GM19240 (cell line): Measurements from ENCODE around the gene APPL2.
"Not testable (repeated sequence)": the region's sequence is repeated elsewhere in the genome, so short reads cannot be mapped to it uniquely, and the experiment has no call there.

Source experiments
- DNase-seq: peaks from one replicate; pipeline ENCODE4 v3.0.0; 2011; ENCODE audit warnings: low spot score; ENCODE audit not compliant: insufficient read length

Gene APPL2

DNA sequence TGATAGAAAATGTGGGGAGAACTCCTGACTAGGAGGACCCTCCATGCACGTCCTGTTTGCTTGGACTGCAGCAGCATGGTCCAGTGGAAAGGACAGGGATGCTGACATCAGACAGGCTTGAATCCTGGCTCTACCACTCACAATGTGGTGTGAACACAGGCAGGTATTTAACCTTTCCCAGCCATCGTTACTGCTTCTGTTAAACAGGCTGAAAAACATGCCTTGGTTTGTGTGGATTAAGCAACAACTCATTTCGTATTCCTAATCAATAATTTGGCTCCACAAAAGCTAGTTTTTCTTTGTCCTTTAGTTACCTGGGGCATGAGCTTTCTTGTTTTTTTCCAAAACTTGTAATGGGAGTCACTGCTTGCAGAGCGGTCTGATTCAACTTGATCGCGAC, 41.0 kb downstream of the APPL2 start:
- DNase-seq: no peak

DNA sequence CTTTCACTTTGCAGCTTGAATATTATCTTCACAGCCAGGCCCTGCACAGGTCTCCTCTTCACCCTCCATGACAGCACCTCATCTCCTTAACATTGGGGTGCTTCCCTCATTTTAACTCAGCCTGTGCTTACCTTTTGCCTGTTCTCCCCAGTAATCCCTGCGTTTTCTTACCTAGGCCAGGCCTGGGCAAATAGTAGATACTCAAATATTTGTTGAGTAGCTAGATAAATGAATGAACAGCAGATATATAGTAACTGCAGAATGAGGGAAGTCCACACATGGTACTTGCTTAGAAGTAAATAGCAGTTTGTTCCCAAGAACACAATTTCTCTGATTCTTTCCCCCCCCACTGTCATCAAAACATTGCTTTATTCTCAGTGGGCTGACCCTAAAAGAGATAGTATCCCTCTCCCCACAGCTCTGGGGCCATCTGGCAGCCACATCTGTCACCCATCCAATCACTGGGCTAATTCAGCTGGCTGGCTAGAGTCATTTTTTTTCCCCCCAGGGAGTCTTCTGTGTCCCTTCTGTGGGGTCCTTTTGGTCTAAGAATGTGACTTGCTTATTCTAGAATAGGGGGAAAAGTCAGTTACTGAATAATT, 43.2 kb downstream of the APPL2 start:
- DNase-seq: no peak

DNA sequence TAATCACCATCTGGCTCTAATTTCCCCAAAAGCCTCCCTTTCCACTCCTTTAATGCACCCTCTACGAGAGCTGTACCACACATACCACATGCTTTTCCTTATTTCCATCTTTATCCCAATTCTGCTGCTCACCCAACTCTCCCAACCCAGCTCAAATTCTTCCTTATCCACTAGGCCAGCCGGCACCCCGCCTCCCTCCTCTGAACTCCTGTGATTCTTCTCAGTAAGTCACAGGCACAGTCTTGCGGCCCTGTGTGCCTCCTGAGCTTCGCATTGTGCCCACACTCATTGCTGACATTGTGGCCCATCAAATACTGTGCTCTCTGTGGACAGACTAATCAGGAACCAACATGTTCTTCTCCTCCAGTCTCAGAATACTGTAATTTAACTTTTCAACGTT, 45.4 kb downstream of the APPL2 start:
- DNase-seq: no peak

DNA sequence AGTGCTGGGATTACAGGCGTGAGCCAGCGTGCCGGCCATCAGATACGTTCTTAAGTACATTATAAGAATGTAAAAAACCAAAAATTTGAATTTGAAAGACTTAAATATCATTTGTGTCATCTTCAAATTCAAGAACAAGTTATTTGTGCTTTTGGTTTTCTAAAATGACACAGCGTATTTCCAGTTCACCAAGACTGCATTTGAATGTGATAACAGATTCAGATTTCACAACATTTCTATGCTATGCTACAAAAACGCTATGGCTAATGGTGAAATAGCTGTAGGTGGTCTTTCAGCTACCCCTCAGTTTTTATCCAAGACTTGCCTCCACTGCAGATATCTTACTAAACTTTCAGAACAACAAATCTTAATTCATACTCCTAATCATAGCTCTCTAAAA, 46.7 kb downstream of the APPL2 start:
- no peak for DNase-seq

DNA sequence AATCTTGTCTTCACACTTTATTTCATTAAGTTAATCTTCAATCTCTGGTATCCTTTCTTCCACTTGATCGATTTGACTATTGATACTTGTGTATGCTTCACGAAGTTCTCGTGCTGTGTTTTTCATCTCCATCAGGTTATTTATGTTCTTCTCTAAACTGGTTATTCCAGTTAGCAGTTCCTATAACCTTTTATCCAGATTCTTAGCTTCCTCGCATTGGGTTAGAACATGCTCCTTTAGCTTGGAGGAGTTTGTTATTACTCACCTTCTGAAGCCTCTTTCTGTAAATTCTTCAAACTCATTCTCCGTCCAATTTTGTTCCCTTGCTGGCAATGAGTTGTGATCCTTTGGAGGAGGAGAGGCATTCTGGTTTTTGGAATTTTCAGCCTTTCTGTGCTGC, 52.0 kb downstream of the APPL2 start:
- DNase-seq: not testable (repeated sequence)

DNA sequence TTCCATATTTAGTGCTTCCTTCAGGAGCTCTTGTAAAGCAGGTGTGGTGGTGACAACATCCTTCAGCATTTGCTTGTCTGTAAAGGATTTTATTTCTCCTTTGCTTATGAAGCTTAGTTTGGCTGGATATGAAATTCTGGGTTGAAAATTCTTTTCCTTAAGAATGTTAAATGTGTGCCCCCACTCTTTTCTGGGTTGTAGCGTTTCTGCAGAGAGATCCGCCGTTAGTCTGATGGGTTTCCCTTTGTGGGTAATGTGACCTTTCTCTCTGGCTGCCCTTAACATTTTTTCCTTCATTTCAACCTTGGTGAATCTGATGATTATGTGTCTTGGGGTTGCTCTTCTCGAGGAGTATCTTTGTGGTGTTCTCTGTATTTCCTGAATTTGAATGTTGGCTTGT, 52.6 kb downstream of the APPL2 start:
- DNase-seq: not testable (repeated sequence)

DNA sequence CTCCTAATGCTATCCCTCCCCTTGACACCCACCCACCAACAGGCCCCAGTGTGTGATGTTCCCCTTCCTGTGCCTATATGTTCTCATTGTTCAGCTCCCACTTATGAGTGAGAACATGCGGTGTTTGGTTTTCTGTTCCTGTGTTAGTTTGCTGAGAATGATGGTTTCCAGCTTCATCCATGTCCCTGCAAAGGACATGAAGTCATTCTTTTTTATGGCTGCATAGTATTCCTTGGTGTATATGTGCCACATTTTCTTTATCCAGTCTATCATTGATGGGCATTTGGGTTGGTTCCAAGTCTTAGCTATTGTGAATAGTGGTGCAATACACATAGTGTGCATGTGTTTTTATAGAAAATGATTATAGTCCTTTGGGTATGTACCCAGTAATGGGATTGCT, 56.9 kb downstream of the APPL2 start:
- DNase-seq: not testable (repeated sequence)

DNA sequence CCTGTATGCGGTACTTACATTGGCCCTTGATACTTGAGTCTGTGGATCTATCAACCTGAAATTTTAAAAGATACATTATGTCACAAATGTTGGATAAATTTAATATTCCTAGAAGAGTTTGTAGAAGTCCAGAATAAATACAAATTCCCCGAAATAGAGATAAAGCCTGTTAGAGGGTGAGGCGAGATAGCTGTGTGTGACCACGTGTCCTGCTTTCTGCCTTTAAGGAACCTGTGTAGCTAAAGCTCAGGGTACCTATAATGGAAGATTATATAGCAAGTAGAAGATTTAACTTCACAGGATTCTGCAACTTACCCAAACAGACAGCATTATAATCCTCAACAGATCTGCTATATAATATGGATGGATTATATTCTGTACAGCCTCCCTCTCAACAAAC, 58.8 kb downstream of the APPL2 start:
- no peak for DNase-seq

DNA sequence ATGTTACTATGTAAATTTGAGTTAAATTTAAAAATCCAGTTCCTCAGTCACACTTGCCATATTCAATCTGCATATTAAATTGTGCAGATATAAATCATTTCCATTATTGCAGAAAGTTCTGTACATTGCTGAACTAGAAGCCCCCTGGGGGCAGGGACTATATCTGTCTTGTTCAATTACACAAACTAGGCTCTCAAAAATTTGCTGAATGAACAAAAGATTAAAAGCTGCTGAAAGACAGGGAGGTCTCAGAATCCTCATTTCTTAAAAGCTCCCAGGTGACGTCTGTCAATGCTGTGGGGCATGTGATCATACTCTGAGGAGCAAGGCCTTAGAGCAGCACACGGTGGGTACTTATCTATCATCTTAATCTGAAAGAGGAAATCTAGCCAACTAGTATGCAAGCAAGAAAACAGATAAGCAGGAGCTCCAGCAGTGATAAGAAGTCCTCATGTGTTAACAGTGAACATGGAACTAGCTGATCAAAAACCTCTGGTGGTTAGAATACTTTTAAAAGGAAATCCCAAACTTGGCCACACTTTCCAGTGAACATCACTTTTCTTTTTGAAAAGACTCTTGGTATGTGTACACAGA, 60.5 kb downstream of the APPL2 start:
- DNase-seq: no peak

DNA sequence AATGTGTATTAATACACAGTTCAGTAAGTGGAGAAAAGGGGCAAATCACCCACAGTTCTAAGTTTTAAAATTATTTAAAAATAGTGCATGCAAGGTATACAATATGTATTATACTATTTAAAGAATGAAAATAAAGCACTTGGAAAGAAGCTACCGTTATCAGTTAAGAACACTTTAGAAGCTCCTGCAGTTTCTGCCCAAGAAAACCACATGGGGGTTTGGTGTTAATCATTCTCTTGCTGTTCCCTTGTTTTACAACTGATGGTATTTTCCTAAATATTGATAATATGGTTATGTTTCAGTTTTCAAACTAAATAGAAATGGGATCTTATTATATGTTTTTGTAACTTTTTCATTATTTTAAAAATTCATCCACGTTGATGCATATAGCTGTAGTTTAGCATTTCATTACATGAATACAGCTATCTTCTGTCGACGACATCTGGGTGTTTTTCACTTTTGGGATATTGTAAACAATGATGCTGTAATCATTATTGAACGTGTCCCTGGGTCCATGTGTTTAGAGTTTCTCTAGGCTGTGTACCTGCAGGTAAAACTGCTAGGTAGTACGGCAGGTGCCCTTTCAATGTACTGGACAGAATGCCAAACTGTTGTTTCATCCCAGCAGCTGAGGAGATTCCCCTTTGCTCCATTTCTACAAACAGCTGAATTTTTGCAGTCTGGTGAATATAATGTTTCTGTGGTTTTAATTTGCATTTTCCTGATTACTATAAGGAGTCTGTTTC, 64.1 kb downstream of the APPL2 start:
- no peak for DNase-seq

DNA sequence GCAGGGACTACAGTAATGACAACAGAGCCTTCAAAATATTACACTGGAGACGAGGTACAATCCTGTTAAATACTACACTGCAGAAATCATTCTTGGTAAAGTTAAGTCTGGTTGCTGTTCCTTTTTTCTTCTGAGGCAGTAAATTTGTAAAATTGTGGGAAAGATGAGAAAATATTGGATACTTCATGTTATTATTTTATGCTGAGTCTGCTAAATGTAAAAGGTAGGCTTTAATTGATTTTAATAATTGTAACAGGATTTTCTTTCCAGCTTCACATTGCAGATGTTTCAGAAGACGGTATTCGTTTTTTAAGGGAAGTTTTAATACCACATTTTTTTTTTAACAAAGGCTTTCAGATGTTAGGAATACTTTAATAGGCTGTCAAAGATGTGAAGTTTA, 65.8 kb downstream of the APPL2 start:
- no peak for DNase-seq

DNA sequence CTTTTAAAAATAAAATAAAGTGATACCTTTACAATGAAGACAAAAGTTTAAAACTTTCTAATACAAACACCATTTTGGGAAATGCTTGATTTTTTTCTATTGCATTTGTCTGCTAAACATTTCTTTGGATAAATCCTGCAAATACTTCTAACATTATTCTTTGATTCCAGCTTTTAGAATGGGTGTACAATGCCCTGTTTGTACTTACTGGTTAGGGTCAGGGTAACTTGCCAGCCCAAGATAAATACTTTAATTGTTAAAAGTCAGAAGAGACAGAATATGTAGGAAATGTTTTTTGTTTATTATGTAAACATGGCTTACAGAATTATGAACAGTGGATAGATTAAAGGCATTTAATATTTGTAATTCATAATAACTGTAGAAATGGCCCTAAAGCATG, 68.0 kb downstream of the APPL2 start:
- no peak for DNase-seq

DNA sequence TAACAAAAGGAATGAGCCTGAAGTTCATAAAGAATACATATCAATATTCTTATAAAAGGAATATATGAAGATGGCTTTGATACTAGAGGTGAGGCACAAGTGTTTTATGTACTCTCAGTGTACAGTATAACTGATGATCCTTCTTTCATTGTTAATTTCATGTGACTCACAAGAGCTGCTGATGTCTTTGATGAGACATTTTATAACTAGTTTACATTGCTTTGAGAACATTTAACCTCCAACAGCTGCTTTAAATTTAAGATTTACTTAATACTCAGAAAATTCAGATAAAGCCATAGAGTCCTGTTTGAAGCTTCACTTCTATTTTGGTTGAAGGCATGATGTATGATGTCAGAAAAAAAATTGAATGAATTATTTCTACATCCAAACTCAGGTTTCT, 68.6 kb downstream of the APPL2 start:
- no peak for DNase-seq

DNA sequence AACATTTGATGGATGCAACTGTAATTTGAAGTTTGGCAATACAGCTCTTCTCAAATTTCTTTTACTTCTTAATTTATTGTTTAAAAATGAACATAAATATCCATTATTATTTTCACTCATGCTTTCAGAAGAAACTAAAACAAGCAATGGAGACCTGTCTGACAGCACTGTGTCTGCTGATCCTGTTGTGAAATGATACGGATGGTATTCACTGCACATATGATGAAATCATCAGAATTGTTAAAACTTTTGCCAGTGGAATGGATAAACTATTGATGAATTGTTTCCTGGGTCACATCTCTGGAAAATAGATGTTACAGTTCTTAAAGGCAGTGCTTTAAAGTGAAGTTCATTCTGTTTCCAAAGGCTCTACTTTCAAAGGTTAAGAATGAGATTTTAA, 69.2 kb downstream of the APPL2 start:
- no peak for DNase-seq

DNA sequence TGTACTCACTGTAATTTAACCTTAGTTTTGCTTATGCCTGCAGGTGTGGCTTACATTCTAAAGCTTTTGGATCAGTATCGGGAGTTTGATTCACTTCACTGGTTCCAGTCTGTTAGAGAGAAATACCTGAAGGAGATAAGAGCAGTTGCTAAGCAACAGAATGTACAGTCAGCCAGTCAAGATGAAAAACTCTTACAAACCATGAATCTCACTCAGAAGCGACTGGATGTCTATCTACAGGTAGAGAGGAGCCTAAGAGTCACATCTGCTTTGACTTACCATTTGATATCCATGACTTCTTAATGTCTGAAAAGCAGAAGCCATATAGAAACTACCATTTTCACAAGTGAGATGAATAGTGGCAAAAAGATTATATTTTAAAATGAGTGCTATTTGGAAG, 71.9 kb downstream of the APPL2 start:
- no peak for DNase-seq

DNA sequence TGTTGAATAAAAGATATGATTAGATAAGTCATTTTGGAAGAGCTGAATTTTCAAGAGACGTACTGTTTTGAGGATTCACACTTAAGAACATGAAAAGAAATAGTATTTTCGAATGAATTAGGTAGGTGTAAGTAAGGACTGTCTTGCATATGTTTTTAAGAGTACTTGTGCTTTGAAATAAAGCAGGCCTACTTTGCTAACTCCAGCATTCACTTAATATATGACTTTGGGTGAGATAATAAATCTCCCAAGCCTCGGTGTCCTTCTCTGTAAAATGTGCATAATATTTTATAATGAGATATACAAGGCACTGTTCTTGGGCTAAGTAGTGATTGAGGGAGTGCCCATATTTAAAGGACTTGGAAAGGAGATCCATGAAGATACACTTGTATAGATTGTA, 73.8 kb downstream of the APPL2 start:
- no peak for DNase-seq

DNA sequence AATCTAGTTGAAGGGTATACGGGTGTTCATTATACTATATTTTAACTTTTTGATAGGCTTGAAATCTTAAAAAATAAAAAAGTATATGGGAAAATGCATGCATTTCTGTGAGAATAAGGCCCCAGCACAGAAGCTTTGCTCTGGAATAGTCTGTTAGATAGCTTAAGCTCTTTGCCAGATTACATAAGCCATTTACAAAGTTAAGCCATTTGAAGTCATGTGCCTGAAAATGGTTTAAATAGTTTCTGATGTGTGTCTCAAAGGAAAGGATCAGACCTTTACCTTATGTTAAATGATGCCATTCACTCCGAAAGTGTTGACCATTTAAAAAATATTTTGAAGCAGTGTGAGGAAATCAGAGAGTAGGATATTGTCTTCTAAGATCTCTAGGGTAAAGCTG, 77.1 kb downstream of the APPL2 start:
- no peak for DNase-seq

DNA sequence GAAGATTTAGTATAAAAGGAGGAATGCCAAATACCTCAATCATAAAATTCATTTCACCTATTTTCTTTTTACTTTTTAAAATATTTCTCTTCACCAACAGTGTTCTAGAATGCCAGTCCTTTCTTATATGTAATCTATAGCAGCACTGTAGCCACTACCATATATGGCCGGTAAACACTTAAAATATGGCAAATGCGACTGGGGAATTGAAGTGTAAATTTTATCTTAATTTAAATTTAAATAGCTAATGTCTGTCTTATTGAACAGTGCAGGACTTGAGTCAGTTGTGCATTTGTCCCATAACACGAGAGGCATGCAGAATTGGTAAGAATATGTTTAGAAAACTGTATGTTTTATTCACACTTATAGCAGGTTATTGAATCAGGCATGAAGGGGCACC, 78.4 kb downstream of the APPL2 start:
- DNase-seq: no peak

DNA sequence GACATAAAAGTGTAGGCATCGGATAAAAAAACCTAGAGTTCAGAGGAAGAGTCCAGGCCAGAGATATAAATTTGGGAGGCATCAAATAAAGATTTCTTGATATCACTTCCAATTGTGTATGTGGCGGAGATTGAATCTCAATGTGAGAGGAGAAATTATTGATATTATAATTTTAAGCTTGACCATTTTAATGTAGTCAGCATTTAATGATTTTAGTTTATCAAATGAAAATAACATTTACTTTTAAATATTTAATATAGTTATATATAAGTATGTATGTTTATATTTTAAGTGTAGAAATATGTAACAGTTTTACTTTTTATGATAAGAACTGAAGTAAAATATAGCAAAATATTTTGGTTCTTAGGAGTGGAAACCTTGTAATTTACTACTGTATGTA, 79.7 kb downstream of the APPL2 start:
- no peak for DNase-seq

DNA sequence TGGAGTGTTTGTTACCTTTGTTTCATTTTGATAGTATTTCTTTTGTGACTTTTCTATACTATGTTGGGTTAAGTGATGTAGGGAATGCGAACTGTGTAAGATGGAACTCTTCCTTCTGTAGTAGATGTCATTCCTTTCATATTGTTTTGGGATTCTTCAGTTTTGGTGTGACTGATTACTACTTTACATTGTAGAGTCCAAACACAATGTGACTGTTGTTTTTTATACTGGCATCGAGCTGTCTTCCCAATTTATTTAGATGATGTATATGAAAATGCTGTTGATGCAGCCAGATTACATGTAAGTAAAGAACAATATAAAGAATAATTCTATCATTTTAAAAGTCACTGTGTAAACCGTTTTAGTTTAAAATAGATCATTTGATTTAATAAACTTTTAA, 93.7 kb downstream of the APPL2 start:
- DNase-seq: no peak

DNA sequence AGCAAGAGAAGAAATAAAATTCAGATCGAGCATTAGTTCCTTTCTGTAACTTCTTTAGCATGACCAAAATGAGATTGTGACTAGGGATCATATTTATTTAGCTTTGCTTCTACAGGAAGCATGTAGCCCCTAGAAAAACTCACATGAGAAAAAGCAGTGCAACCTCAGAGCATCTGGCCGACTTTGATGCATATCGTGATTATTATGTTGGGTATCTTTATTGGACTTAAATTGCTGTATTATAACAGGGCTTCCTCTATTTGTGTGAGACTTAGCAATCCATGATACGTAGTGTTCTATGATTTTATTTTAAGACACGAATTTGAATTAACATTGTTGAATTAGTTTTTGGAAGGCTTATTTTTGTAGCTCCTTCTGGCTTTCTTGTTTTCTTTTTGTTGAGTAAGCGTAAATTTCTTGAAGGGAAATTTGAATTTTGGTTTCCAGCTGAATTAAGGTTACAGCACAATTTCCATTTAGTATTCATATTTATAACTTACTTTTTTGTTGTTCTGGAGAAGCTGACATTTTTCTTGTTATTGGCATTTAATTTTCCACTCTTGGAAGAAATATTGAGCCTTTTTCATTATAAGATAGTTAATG, 94.6 kb downstream of the APPL2 start:
- no peak for DNase-seq

DNA sequence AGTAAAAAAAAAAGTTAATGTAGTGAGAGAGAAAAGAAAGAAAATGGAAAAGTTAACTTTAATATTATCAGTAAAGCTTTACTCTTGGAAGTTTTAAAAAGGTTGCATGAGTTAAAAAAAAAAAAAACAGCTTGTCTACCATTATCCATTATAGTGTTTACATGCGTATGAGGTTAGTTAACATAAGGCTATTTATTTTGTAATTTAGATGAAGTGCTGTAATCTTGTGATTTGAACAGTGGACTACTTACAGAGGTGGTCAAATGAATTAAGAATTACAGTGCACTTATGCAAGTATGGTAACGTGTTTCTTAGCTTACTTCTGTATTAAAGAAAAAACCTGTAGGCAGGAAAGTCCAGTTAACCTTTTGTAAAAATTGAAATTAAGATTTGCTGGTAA, 97.7 kb downstream of the APPL2 start:
- DNase-seq: no peak
